ENCODE results near the gene GPR107.
"Not testable (repeated sequence)": the region's sequence is repeated elsewhere in the genome, so short reads cannot be mapped to it uniquely, and the experiment has no call there.

GPR107 gene

DNA sequence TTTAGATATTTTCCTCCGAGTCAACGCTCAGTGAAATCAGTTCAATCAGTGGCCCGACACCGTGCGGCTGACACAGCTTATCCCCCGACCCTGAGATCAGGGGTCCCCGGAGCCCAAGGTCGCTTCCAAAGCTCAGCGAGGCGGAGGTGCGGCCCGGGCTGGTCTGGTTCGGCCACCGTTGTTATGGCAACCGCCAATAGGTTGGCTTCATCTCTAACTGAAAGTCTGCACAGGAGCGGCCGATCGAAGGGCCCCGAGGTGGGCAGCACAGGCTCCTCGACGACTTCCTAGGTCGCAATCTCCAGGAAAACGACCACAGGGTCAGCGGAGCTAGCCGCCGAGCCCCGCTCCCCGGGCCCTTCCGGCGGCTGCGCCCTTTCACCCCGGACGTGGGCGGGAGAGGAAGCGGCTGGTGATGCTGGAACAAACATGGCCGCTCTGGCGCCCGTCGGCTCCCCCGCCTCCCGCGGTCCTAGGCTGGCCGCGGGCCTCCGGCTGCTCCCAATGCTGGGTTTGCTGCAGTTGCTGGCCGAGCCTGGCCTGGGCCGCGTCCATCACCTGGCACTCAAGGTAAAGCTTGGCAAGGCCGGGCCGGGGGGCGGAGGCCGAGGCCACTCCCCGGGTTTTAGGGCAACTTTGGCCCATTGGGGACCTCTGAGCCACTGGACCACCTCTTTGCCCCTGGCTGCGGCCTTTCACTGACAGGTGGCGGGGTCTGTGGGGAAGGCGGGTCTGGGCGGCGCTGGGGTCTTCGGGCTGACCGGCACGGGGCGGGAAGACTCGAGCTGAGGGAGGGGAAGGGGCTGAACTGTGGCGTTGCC, at the start of gene GPR107:
Gene GPR107, plus strand, starts transcription at position 403 of the 821 bp plus-strand sequence. Its CDS starts 27 bp downstream, at position 430.
- peak; percentile 55 for DNase-seq

DNA sequence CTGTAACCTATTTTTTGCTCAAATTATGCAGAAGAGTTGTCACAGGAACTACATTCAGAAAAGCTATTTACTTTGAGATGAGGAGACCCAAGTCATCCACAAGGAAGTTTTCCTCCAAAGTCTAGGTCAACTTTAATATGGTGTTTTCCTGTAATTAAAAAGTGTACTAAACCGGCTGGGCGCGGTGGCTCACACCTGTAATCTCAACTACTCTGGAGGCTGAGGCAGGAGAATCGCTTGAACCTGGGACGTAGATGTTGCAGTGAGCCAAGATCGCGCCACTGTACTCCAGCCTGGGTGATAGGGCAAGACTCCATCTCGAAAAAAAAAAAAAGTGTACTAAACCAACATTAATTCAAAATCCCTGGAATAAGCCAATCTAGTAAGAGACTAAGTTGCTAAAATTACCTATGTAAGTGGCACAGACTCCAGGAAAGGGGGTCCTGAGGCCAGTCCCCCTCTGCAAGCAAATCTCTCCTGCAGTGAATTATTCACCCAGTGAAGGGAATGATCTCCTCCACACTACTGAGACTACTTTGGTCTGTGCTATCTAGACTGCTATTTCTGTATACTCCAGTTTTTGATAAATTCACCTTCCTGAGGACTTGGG, 49.7 kb upstream of the GPR107 start:
- DNase-seq: no peak

DNA sequence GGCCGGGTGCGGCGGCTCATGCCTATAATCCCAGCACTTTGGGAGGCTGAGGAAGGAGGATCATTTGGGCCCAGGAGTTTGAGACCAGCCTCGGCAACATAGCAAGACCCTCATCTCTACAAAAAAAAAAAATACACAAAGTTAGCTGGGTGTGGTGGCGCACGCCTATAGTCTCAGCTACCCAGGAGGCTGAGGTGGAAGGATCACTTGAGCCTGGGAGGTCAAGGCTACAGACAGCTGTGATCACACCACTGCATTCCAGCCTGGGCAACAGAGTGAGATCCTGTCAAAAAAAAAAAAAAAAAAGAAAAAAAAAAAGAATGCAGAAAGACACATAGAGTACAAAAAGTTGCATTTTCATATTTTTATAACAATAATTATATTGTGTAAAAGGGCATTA, 46.8 kb upstream of the GPR107 start:
- DNase-seq: not testable (repeated sequence)

DNA sequence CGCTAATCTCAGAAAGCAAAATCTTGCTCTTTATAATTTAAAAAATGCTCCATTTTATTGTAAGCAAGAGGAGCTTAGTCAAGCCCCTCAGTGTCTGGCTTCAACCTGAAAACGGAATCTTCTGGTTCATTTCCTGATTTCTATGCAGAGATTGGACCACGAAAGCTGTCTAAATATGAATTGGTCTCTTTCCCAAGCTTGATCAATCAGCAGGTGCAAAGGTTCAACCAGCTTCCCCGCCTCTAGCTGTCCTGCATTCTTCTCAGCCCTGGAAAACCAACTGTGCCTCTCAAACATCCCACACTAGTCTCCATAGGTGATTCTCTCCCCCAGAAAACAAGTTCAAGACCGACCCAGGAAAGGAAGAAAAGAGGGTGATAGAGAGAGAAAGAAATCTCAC, 45.2 kb upstream of the GPR107 start:
- no peak for DNase-seq

DNA sequence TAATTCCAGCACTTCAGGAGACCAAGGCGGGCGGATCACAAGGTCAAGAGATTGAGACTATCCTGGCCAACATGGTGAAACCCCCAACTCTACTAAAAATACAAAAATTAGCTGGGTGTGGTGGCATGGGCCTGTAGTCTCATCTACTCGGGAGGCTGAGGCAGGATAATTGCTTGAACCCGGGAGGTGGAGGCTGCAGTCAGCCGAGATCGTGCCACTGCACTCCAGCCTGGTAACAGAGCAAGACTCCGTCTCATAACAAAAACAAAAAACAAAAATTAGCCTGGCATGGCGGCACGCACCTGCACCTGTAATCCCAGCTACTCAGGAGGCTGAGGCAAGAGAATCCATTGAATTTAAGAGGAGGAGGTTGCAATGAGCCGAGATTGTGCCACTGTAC, 44.2 kb upstream of the GPR107 start:
- not testable (repeated sequence) for DNase-seq

DNA sequence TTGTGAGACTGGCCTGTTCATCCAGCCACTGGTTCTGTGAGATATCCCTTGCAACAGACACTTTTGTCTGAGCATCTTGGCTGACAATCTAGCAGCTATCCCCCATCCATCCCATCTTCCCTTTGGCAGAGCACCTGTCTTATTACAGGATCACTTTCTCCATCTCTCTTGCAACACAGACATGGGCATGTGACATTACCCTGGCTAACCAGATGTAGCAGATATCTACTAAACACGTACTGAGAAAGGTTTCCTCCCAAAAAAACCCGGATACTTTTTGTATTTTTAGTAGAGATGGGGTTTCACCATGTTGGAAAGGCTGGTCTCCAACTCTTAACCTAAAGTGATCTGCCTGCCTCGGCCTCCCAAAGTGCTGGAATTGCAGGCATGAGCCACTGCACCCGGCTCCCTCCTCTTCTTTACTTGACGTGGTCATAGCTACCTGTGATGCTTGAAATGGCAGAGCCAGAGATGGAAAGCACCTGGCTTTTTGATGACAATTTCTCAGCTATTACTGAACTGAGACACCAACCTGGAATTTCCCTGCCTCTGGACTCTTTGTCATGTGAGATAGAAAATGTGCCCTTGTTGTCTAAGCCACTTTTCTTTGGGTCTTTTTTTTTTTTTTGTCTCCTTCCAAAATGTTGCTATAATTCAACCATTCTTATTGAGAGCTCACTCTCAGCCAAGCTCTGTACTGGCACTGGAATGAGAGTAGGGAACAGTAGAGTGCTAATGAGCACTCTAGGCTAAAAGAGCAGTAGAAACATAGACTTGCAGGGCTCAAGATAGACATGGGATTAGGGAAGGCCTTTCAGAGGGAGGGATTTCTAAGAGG, 43.3 kb upstream of the GPR107 start:
- DNase-seq: peak; percentile 26

DNA sequence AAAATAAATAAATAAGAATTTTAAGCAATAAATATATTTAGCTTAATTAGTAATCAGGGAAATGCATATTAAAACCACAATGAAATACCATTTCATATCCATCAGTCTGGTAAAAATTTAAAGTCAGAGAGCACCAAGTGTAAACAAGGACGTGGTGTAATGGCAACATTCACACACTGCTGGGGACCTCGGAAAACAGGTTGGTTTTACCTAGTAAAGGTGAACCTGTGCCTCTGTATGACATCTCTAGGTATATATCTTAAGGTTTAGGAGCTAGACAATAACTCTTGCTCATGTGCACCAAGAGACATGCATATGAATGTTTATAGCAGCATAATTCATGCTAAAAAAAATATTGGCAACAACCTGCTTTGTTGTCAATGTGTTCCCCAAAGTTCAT, 40.4 kb upstream of the GPR107 start:
- DNase-seq: no peak

DNA sequence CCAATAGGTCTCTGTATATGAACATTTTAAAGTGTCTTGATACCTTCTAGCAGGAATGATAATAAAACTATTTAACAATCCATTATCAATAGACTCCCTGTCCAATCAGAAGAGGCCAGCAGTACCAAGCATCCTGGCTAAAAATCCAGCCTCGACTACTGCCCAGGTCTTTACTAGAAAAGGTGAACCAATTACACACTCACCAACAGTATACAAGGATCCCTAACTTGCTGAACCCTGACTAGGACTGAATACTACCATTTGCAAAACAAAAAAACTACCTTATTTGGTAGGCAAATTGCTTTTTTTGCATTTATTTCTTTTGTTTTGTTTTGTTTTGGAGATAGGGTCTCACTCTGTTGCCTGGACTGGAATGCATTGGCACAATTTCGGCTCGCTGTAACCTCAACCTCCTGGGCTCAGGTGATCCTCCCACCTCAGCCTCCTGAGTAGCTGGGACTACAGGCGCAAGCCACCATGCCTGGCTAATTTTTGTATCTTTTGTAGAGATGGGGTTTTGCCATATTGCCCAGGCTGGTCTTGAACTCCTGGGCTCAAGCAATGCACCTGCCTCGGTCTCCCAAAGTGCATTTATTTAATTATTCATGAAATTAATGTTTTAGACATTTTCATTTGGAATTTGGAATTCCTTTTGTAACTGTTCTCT, 38.2 kb upstream of the GPR107 start:
- no peak for DNase-seq

DNA sequence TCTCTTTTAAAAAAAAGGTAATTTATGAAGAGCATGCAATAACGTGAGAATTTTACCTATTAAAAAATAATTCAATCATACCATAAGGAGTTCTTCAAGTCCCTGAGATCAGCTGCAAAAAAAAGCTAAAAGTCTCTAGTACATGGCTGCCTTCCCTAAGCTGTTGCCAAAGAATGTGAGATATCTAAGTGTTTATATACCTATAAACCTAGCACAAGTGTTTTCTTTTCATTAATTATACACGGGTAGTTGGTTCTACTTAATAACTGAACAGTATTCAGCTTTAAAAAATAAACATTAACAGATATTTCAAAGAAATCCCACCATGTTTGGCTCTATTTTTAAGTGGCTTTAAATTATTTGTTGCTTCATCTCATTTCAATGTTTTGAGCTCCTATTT, 36.6 kb upstream of the GPR107 start:
- peak; percentile 73 for DNase-seq

DNA sequence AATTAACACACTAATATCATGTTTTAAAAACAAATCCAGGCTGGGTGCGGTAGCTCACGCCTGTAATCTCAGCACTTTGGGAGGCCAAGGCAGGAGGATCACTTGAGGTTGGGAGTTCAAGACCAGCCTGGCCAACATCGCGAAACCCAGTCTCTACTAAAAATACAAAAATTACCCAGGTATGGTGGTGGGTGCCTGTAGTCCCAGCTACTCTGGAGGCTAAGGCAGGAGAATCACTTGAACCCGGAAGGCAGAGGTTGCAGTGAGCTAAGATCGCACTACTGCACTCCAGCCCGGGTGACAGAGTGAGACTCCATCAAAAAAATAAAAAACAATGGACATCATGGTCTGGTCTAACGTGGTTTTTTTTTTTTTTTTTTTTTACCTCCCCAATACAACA, 36.2 kb upstream of the GPR107 start:
- DNase-seq: not testable (repeated sequence)

DNA sequence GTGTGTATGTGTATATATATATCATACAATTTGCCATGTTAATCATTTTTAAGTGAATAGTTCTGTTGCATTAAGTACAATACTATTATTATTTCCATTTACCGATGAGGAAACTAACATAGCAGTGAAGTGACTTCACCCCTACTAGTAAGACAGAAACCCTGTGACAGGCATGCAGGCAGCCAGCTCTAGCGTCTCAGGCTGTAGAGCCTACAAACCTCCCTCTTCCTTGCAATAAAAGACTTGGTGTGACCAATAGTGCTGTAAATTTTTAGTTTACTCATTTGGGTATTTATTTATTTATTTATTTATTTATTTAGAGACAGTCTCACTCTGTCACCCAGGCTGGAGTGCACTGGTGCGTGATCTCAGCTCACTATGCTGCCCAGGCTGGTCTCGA, 35.4 kb upstream of the GPR107 start:
- no peak for DNase-seq

DNA sequence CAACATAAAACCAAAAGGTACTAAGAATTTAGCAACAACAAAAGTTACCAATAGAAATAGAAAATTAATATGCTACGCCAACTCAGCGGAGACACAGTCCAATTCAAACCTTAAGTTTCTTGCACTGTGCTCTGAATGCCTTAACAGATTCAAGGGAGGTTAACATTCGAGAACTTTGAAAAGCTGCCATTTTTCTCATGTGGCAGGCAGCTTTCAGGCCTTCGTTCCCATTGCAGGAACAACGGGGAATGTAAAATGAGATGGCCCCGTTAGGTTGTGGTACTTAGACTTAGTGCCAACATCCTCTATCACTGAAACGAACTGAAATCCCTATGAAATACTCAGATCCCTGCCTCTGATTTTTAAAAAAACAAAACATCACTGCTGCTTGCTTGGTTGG, 33.1 kb upstream of the GPR107 start:
- DNase-seq: no peak

DNA sequence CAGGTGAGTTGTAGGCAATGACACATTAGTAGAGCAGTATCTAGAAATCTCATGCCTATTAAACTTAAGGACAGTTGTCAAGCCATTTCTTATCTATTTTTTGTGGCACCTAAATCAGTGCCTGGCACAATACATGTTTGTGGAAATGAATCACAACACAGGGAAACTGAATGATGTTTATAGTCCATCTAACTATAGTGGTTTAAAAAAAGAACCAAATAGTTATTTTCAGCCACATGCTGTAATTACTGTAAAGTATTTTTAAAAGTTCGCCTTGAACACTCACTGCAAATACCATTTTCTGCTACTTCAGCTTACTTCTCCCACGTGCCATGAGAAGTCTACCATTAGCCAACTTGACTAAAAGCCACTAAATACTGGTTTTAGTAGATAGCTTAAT, 32.6 kb upstream of the GPR107 start:
- no peak for DNase-seq

DNA sequence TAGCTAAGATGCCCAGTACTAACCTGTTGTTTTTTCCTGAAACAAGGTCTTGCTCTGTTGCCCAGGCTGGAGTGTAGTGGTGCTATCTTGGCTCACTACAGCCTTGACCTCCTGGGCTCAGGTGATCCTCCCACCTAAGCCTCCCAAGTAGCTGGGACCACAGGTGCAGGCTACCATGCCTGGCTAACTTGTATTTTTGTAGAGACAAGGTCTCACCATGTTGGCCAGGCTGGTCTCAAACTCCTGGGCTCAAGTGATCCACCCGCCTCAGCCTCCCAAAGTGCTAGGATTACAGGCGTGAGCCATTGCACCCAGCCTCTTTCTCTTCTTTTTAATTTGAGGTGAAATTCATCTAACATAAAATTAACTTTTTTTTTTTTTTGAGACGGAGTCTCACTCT, 31.9 kb upstream of the GPR107 start:
- not testable (repeated sequence) for DNase-seq

DNA sequence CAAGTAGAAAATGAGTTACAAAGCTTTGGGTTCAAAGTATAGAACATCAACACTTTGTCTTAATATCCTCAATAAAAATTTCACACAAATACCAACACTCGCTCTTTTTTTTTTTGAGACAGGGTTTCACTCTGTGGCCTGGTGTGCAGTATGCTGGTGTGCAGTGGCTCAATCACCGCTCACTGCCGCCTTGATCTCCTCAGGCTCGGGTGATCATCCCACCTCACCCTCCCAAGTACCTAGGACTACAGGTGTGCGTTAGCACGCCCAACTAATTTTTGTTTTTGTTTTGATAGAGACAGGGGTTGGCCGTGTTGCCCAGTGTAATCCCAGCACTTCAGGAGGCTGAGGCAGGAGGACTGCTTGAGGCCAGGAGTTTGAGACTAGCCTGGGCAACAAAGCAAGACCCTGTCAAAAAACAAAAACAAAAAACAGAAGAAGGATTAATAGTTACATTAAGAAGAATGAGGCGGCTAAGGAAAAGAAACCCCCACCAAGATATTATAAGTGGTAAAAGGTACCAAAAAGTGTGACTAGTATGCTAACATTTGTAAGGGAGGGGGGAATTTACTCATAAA, 31.1 kb upstream of the GPR107 start:
- DNase-seq: no peak

DNA sequence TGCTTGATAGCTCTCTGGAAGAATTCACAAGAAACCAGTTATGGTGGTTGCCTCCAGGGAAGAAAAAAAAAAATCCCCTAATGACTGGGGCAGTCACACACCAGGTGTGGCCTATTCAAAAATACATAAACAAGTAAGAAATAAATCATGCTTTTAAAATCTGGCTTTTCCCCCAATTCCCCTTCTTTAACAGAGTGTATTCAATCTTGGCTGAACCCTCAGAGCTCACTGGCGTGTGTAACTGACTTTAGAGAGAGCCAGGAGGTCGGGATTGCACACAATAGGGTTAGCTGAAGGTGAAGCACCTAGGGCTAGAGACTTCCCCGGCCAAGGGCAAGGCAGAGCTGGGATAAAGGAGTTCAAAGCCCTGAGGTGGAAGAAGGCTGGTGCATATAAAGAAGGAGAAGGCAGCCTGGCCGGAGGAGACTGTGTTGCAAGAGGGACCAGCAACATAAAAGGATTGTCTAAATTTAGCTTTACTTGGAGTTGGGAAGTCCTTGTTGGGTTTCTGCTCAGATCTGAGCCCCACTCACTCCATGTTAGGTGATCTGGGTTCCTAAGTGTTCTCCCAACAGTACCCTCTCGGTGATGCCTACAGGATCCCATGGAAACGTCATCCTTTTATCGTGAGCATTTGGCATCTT, 30.4 kb upstream of the GPR107 start:
- peak; percentile 67 for DNase-seq

DNA sequence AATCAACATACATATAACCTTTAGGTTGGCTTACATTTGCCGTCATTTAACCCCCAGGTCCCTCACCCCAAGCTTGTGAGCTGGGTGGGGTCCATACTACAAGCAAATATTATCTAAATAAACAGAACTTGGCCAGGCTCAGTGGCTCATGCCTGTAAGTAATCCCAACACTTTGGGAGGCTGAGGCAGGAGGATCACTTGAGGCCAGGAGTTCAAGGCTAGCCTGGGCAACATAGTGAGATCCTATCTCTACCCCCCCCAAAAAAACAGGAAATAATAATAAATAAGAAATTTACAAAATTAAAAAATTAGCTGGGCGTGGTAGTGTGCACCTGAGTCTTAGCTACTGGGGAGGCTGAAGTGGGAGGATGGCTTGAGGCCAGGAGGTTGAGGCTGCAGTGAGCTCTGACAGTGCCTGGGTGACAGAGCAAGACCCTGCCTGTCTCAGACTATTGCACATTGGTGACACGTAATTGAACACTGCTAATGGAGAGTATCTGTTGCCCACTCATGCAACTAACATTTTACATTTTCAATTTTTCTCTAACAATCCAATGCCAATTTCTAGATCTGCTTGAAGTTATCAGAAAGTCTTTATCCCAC, 29.6 kb upstream of the GPR107 start:
- DNase-seq: no peak

DNA sequence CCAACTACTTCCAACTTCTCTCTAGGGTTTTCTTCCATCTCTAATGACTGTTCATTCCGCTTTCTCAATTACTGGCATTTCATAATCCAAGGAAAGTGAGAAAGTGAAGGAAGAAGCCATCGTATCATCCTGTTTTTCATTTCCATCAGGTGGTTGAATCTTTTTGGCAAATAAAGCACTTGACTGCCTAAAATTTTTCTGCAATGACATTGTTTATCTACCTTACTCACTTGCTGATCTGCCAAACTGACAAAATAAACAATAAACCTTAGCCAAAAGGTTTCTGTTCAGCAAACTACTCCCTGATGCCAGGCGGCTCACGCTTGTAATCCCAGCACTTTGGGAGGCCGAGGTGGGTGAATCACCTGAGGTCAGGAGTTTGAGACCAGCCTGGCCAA, 29.1 kb upstream of the GPR107 start:
- DNase-seq: peak; percentile 76

DNA sequence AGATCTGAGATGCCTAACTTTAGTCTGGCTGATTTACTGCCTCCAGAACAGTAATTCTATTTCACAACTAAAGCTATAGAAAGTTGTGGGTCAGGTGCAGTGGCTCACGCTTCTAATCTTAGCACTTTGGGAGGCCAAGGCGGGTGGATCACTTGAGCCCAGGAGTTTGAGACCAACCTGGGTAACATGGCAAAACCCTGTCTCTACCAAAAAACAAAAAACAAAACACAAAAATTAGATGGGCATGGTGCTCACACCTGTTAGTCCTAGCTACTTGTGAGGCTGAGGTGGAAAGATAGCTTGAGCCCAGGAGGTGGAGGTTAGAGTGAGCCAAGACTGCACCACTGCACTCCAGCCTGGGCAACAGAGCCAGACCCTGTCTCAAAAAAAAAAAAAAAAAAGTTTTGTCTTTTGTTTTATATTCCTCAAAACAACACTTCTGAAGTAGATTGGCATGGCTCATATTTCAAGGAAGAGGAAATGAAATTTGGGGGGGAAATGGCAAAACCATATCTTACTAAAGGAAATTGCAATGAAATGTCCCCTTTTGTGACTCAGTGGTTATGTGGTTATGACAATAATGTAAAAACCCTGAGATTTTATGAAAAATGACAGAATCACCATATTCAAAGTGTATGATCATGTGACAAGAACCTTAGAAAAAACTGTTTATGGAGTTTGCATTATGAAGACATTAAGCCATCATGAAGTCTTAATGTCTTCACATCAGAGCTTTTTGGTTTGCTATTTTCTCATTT, 26.9 kb upstream of the GPR107 start:
- DNase-seq: no peak

DNA sequence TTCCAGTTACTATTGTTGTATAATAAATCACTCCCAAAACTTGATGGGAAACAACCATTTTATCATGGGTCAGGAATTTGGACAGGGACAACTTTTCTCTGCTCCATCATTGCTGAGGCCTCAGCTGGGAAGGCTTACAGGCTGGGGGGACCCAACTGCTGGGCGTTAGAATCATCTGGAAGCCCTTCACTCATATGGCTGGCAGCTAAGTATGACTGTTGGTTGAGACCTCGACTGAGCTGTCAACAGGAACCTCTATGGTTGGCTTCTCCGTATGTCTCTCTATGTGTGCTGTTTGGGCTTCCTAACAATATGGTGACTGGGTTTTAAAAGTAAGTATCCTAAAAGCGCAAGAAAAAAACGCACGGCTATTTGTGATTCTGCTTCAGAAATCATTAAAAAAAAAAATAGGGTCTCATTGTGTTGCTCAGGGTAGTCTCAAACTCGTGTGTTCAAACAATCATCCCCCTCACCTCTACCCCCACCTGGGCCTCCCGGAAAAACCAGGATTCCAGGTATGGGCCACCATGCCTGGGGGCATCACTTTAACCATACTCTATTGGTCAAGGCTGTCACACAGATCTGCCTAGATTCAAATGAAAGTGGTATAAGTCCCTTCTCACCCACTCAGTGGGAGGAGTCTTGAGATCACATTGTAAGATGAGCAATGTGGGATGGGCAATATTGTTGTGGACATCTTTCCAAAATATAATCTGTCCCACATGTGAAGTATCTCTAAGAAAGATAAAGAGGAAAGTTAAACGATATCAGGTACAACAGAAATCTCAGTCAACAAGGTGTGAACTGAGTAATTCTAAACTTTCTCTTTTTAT, 26.0 kb upstream of the GPR107 start:
- no peak for DNase-seq
